ENCODE data around the gene PTCRA. TPM values are rescaled to one million over a fixed set of nuclear protein-coding genes. Genes with fewer than 3 reads are reported as not detected.
"Not testable (repeated sequence)": the region's sequence is repeated elsewhere in the genome, so short reads cannot be mapped to it uniquely, and the experiment has no call there.

PTCRA gene
- polyA plus RNA-seq, 3 donors: 0.27 to 0.83 (median 0.55) TPM

GRCh38 chr6:42940493-42941045, 24.7 kb downstream of the PTCRA start:
- intact Hi-C loops (cut with micrococcal nuclease): loop anchor here in 1 of 2 donors (5.0 kb wide), 1 partner anchor 38 kb away; no protein-coding TSS in a partner anchor
- peaks cover 0 to 2% (median 1%) of the 10 kb centered on the region in 3 donors for H3K27me3 Mint-ChIP-seq (ENCODE audit: low read depth in 3 of 3)
- no peak for TF ChIP-seq CTCF (IDR thresholded peaks at IDR 0.05)
- H3K27me3 ChIP-seq (ENCODE audit: control insufficient read depth in 2 of 2, insufficient read depth in 2 of 2, low read length in 2 of 2): no peaks in the 10 kb centered on the region
- H3K4me1 ChIP-seq (ENCODE audit: control insufficient read depth in 1 of 2, insufficient read depth in 2 of 2, low read length in 2 of 2): peaks cover under 1% of the 10 kb centered on the region in 2 donors
- no peak overlapping the region for H2AFZ ChIP-seq (ENCODE audit: insufficient read depth, low read depth, low read length, poor library complexity, severe bottlenecking)
- DNase-seq: no peak
- peaks cover 81 to 100% of the 10 kb centered on the region in 2 donors for H3K36me3 ChIP-seq (replicated peaks in 1 of 2; ENCODE audit: control insufficient read depth in 1 of 2, insufficient read depth in 2 of 2, low read length in 2 of 2)
- no peaks in the 10 kb centered on the region for H3K9me3 Mint-ChIP-seq
- H3K4me1 Mint-ChIP-seq: peaks cover 3% of the 10 kb centered on the region
- peak overlapping the region; percentile 13 to 69 (median 41) for H3K27ac Mint-ChIP-seq
- no peak overlapping the region for H3K9ac ChIP-seq (ENCODE audit: insufficient read depth, low read length, poor library complexity, severe bottlenecking)
- H3K4me3 Mint-ChIP-seq: no peak overlapping the region
- peaks cover 81 to 93% of the 10 kb centered on the region in 2 donors for H3K36me3 Mint-ChIP-seq
- H4K20me1 ChIP-seq (ENCODE audit: insufficient read depth, low read length): peaks cover 83% of the 10 kb centered on the region
- no peak overlapping the region for H3K4me2 ChIP-seq (replicated peaks; ENCODE audit: extremely low read depth, low read length, poor library complexity, severe bottlenecking)
- no peak overlapping the region for H3K4me3 ChIP-seq (replicated peaks in 1 of 3; ENCODE audit: low read depth in 2 of 3, low read length in 3 of 3)
- WGBS (ENCODE audit: insufficient coverage): 100% methylated on average over 2 of the region's 6 CpGs
- no peaks in the 10 kb centered on the region for H3K9me3 ChIP-seq (replicated peaks in 1 of 2; ENCODE audit: control insufficient read depth in 1 of 2, insufficient read depth in 1 of 2, low read length in 2 of 2)
- H3K27ac ChIP-seq (ENCODE audit: low read depth in 1 of 2, low read length in 2 of 2): peak overlapping the region in 1 of 2 donors; percentile 57
- peaks cover 40% of the 10 kb centered on the region for H3K79me2 ChIP-seq (ENCODE audit: insufficient read depth, low read length)

- Histone ChIP-seq H3K36me3 (replicated peaks in 1 of 2; ENCODE audit: control insufficient read depth in 1 of 2, insufficient read depth in 2 of 2, low read length in 2 of 2) (peaks cover 76 to 100% of the 10 kb centered on the region in 2 donors), H4K20me1 (ENCODE audit: insufficient read depth, low read length) (peaks cover 75% of the 10 kb centered on the region), H3K79me2 (ENCODE audit: insufficient read depth, low read length) (peaks cover 32% of the 10 kb centered on the region)
- not testable (repeated sequence) for H3K9ac ChIP-seq (ENCODE audit: insufficient read depth, low read length, poor library complexity, severe bottlenecking); DNase-seq; H3K4me2 ChIP-seq (replicated peaks; ENCODE audit: extremely low read depth, low read length, poor library complexity, severe bottlenecking); H3K4me3 Mint-ChIP-seq; H3K9me3 ChIP-seq (replicated peaks in 1 of 2; ENCODE audit: control insufficient read depth in 1 of 2, insufficient read depth in 1 of 2, low read length in 2 of 2); H3K9me3 Mint-ChIP-seq; H3K4me3 ChIP-seq (replicated peaks in 1 of 3; ENCODE audit: low read depth in 2 of 3, low read length in 3 of 3); H3K27me3 Mint-ChIP-seq (ENCODE audit: low read depth in 3 of 3); H3K27me3 ChIP-seq (ENCODE audit: control insufficient read depth in 2 of 2, insufficient read depth in 2 of 2, low read length in 2 of 2); H2AFZ ChIP-seq (ENCODE audit: insufficient read depth, low read depth, low read length, poor library complexity, severe bottlenecking); H3K4me1 ChIP-seq (ENCODE audit: control insufficient read depth in 1 of 2, insufficient read depth in 2 of 2, low read length in 2 of 2); H3K4me1 Mint-ChIP-seq; H3K27ac ChIP-seq (ENCODE audit: low read depth in 1 of 2, low read length in 2 of 2)
- Mint-ChIP-seq H3K27ac (peak overlapping the region in 4 of 7 donors; percentile 1 to 69 (median 38)), H3K36me3 (peaks cover 77 to 91% of the 10 kb centered on the region in 2 donors)
- WGBS (ENCODE audit: insufficient coverage): 94% methylated on average over 3 of the region's 5 CpGs
- intact Hi-C loops (cut with micrococcal nuclease): loop anchor here in 1 of 2 donors (5.0 kb wide), 1 partner anchor 39 kb away; no protein-coding TSS in a partner anchor
These were observed 25.5 kb downstream of the PTCRA start for GRCh38 chr6:42941356-42941755.
